GM18508 (cell line): ENCODE measurements around the gene SLCO2B1.

ENCODE experiments used
- ATAC-seq: cut with Tn5 transposase; IDR thresholded peaks from one replicate; pipeline ENCODE4 v1.9.1; 2021; ENCODE audit warnings: moderate number of reproducible peaks; ENCODE audit not compliant: insufficient read depth, unreplicated experiment

Gene SLCO2B1

GRCh38 chr11:75160220-75160757, 9.4 kb downstream of the SLCO2B1 start:
- no peak for ATAC-seq

- no peak for ATAC-seq
Observed at GRCh38 chr11:75160880-75161279, 10.0 kb downstream of the SLCO2B1 start.

DNA sequence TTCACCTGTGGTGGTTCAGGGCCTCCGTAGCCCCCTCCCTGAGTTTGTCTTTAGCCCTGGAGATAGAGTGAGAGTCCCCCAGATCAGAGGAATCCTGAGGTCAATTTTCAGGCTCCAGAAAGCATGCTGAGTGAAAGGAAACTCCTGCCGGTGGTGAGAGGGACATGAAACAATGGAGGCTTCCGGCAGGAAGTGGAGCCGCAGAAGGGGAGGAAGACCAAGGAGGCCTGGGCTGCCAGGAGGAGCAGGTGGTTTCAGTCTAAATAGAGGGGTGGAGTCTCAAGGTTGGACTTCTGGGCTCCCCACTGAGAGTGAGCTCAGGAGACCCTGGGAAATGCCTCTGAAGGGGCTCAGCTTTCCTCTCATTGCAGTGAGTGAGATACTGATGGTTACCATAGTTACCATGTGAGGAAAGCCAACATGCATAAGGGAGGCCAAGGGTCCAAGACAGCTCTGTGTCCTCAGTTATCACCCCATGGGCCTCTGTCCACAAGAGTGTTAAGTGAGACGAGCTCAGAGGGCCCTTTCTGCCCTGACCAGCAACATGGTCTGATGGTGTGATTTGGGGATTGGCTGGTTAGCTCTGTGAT, 10.7 kb downstream of the SLCO2B1 start:
- ATAC-seq = no peak

GRCh38 chr11:75162954-75163353, 12.0 kb downstream of the SLCO2B1 start:
- ATAC-seq = no peak

DNA sequence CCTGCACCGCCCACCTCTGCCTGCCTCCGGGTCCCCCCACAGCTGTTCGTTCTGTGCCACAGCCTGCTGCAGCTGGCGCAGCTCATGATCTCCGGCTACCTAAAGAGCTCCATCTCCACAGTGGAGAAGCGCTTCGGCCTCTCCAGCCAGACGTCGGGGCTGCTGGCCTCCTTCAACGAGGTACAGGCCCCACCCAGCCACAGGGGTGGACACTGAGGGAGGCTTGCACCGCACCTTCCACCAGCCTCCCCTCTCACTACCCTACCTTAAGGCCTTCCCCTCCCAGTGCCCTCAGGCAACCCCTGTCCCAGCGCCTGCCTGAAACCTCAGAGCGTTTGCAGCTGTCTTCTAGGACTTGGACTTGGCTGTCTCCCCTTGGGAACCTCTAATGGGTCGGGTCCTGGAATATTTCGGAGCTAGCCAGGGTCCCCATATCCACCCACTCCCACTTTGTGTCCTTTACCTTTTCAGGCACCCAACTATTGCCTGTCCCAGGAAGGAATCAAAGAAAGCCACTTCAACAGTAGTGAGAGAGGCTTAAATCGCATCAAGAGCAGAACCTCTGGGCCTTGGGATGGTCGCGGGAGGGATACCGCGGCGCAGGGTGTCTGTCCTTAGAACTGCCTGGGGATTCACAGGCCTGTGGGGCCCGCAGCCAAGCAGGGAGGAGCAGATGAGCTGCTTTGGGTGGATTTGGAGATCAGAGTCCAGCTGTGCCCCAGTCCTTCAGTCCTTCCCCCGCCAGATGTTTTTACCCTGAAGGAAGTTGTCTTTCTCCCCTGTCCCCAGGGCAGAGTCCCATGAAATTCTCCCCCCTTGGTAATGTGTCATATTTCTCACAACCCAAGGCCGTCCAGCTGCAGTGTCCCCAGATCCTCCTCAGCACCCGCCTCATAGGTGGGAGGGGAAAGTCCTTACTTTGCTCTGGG, 13.3 kb downstream of the SLCO2B1 start:
- no peak for ATAC-seq

GRCh38 chr11:75165721-75166120, 14.8 kb downstream of the SLCO2B1 start:
- ATAC-seq = no peak

DNA sequence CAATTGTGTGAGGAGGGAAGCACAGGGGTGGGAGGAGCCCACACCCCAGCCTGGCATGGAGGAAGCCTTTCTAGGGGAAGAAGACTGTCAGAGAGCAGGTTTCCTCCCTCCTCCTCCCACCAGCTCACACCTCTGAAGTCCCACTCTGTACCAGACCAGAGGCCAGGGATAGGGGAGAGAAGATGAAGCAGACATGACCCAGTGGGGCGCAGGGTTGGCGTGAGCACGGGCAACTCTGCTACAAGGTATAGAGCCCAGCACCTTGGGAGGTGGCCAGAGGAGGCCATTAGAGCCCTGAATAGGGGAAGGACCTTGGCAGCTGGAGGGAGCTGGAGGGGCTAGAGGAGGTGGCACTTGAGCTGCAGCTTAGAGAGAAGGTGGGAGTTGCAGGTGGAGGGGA, 15.9 kb downstream of the SLCO2B1 start:
- no peak for ATAC-seq

DNA sequence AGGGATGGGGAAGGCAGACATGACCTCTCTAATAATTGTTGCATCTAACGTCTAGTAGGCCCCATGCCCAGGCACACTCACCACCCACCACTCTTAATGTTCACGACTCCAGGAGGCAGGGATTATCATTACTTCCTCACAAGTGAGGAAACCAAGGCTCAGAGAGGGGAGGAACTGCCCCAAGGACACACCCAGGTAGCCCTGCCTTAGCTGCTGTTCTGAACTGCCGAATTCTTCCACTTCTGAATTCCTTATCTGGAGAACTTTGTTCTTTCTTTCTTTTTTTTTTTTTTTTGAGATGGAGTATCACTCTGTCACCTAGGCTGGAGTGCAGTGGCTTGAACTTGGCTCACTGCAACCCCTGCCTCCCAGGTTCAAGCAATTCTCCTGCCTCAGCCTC, 16.7 kb downstream of the SLCO2B1 start:
- no peak for ATAC-seq

GRCh38 chr11:75169101-75169885, 18.4 kb downstream of the SLCO2B1 start:
- no peak for ATAC-seq

GRCh38 chr11:75170516-75171201, 19.8 kb downstream of the SLCO2B1 start:
- ATAC-seq = no peak

GRCh38 chr11:75173336-75173735, 22.4 kb downstream of the SLCO2B1 start:
- ATAC-seq = no peak

DNA sequence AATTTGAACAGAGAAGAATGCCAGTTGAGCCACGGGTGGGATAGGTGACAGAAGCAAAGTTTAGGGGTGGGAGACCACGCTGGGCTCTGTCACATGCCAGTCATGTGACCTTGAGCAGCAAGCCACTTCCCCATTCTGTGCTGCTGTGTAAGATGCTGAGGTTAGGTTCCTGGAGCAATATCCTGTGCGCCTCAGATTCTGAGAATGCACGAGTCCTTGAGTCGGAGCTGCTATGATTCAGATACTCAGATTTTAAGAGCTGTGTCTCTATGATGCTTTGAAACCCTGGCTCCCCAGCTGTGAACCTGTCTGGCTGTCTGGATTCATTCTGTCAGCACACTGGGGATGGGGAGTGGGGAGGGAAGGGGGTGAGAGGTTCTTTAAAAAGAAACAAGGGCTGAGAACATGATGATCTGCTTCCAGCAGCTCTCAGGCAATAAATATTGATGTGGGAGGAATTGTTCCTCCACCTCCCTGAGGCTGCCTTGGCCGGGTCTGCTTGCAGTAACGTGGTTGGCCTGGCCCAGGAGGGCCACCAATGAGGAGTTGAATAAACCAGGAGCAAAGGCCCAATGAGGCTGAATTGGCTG, 24.0 kb downstream of the SLCO2B1 start:
- no peak for ATAC-seq

GRCh38 chr11:75182664-75183063, 31.8 kb downstream of the SLCO2B1 start:
- ATAC-seq = no peak

GRCh38 chr11:75184051-75184450, 33.1 kb downstream of the SLCO2B1 start:
- ATAC-seq = no peak

DNA sequence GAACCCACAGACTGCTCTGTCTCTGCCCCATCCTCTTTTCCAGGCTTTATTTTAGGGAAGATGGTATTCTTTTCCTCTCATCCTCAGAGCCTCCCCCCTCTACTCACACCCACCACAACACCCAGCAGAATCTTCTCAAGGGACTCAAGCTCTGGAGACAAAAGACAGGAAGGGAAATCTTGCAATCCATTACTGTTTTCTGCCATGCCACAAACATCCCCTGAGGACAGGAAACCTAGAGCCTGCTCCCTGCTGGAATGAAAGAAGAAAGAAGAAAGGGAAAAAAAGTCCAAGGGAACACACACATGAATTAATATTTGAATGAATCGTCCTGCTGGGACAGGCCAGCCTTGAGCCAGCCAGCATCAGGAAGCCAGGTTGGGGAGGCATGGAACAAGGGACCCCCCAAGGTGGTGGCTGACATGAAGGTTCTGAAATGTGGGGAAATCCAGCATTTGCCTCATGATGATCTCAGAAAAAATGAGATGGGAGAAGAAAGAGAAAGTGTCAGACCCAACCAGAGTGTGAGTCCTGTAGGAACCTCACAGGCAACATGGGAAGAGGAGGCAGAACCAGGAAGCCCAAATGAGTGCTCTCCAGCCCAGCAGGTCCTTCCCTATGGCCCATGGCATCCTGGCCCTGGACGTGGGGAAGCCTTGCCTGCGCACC, 34.0 kb downstream of the SLCO2B1 start:
- ATAC-seq = no peak

DNA sequence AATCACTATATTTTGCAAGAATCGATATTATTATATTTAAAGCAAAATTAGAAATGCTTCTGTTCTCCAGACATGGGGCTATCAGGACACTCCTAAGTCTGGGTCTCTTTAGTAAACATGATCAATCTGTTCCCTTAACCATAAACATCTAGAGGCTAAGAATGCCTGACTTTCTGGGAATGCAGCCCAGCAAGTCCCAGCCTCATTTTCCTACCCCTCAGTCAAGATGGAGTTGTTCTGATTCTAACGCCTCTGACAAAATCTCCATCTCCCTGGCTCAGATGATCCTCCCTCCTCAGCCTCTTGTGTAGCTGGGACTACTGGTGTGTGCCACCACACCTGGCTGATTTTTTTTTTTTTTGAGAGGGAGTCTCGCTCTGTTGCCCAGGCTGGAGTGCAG, 35.0 kb downstream of the SLCO2B1 start:
- no peak for ATAC-seq

DNA sequence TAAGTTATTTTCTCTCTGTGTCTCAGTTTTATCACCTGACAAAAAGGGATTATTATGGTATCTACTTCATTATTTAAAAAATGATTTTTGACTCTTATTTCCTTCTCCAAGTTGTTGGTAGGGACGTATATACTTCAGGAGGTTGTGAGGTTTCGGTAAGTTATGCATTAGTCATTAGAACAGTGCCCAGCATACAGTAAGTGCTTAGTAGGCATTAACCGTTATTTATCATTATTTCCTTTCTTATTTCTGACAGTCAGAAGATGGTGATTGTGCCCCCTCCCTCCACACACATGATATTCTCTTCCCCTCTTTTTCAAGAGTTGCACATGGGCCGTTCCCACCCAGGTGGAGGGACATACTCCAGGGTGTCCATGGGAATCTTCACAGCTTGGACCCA, 36.1 kb downstream of the SLCO2B1 start:
- ATAC-seq = no peak

- ATAC-seq = no peak
Observed at GRCh38 chr11:75188671-75189070, 37.8 kb downstream of the SLCO2B1 start.

DNA sequence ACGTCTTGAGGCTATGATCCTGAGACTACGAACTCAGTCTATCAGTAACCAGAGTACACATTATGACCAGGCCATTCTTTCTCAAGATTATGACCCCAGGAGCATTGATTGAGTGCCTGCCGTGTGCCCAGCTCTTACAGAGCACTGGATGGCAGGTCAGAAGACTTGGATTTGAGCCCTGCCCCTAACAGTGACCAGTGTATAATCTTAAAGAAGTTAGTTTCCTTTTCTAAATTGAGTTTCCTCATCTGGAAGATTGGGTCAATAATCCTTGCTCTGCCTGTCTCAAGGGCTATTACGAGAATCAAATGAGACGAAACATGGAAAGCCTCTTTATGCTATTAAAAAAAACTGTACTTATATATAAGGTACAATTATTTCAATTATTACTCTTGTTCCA, 38.2 kb downstream of the SLCO2B1 start:
- ATAC-seq = no peak
